ENCODE results near the gene OR2B3. TPM values are rescaled to one million over a fixed set of nuclear protein-coding genes. Genes with fewer than 3 reads are reported as not detected.

OR2B3 gene
- total RNA-seq, 3 donors from 2014 or later (not counting 1 experiment from before 2014, with no cell fraction given), result not detected

DNA sequence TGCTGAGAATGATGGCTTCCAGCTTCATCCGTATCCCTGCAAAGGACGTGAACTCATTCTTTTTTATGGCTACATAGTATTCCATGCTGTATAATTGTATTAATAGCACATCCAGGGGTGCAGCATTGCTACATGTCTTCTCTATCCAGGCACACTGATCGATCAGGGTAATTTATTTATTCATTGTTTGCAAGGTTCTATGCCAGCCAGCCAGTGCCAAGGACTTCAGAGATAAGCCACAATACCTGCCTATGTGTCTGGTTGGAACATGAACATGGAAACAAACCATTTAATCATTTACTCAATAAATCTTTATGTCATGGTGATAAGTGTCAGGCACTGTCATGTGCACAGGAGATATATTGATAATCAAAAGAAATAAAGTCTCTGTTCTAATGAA, 5.8 kb upstream of the OR2B3 start:
- Histone ChIP-seq H3K27me3 (ENCODE audit: control insufficient read depth, insufficient read depth, low read length) (no peaks in the 10 kb centered on the region), H3K4me3 (ENCODE audit: low read length) (no peak overlapping the region), H3K36me3 (ENCODE audit: control insufficient read depth, insufficient read depth, low read length) (no peaks in the 10 kb centered on the region), H3K27ac (ENCODE audit: low read length) (no peak overlapping the region), H3K9me3 (ENCODE audit: control insufficient read depth, insufficient read depth, low read length) (no peaks in the 10 kb centered on the region), H3K4me1 (ENCODE audit: control insufficient read depth, insufficient read depth, low read length) (no peaks in the 10 kb centered on the region)
- H3K9me3 Mint-ChIP-seq, result no peaks in the 10 kb centered on the region
- no peak overlapping the region for H3K4me3 Mint-ChIP-seq
- no peaks in the 10 kb centered on the region for H3K4me1 Mint-ChIP-seq
- DNase-seq, result no peak
- 94% methylated on average over 3 of the region's 3 CpGs for WGBS (ENCODE audit: insufficient coverage)
- peaks cover 15 to 31% of the 10 kb centered on the region in 2 donors for H3K27me3 Mint-ChIP-seq (ENCODE audit: low read depth in 2 of 2)
- TF ChIP-seq, protein P1, sequence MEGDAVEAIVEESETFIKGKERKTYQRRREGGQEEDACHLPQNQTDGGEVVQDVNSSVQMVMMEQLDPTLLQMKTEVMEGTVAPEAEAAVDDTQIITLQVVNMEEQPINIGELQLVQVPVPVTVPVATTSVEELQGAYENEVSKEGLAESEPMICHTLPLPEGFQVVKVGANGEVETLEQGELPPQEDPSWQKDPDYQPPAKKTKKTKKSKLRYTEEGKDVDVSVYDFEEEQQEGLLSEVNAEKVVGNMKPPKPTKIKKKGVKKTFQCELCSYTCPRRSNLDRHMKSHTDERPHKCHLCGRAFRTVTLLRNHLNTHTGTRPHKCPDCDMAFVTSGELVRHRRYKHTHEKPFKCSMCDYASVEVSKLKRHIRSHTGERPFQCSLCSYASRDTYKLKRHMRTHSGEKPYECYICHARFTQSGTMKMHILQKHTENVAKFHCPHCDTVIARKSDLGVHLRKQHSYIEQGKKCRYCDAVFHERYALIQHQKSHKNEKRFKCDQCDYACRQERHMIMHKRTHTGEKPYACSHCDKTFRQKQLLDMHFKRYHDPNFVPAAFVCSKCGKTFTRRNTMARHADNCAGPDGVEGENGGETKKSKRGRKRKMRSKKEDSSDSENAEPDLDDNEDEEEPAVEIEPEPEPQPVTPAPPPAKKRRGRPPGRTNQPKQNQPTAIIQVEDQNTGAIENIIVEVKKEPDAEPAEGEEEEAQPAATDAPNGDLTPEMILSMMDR (IDR thresholded peaks at IDR 0.05), result no peak
- intact Hi-C loops (cut with micrococcal nuclease), result no loop called here
- H3K27ac Mint-ChIP-seq, result no peak overlapping the region
- no peaks in the 10 kb centered on the region for H3K36me3 Mint-ChIP-seq
- ATAC-seq, result no peak

DNA sequence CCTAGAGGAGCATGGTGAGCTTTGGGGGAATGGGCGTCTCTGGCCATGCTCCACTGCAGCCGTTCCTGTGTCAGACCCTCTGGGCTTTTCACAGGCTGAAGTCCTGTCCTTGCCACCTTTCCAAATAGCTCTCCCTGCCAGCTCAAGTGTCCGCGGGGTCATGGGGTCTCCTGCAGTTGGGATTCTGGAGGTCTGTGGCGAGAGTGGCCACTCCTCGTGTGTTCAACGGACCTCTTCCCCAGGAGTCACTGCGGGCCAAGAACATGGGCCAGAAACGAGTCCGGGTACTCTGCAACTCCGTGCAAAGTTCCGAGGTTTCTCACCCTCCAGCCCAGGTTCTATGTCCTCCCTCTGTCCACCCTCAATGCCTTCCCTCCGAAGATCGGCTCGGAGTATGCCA, 4.7 kb downstream of the OR2B3 start:
- no peaks in the 10 kb centered on the region for H3K27me3 ChIP-seq (ENCODE audit: control insufficient read depth, insufficient read depth, low read length)
- intact Hi-C loops (cut with micrococcal nuclease), result no loop called here
- H3K36me3 ChIP-seq (ENCODE audit: control insufficient read depth, insufficient read depth, low read length), result no peaks in the 10 kb centered on the region
- H3K4me3 Mint-ChIP-seq, result no peak overlapping the region
- H3K4me1 ChIP-seq (ENCODE audit: control insufficient read depth, insufficient read depth, low read length), result no peaks in the 10 kb centered on the region
- no peaks in the 10 kb centered on the region for H3K36me3 Mint-ChIP-seq
- H3K4me1 Mint-ChIP-seq, result no peaks in the 10 kb centered on the region
- 91% methylated on average over 15 of the region's 15 CpGs for WGBS (ENCODE audit: insufficient coverage)
- H3K27ac ChIP-seq (ENCODE audit: low read length), result no peak overlapping the region
- ATAC-seq (no peak), DNase-seq (no peak)
- TF ChIP-seq, protein P1 (IDR thresholded peaks at IDR 0.05), result no peak
- H3K27me3 Mint-ChIP-seq (ENCODE audit: low read depth in 2 of 2), result peaks cover 0 to 24% of the 10 kb centered on the region in 2 donors
- no peaks in the 10 kb centered on the region for H3K9me3 Mint-ChIP-seq
- no peaks in the 10 kb centered on the region for H3K9me3 ChIP-seq (ENCODE audit: control insufficient read depth, insufficient read depth, low read length)
- H3K4me3 ChIP-seq (ENCODE audit: low read length), result no peak overlapping the region
- H3K27ac Mint-ChIP-seq, result no peak overlapping the region

DNA sequence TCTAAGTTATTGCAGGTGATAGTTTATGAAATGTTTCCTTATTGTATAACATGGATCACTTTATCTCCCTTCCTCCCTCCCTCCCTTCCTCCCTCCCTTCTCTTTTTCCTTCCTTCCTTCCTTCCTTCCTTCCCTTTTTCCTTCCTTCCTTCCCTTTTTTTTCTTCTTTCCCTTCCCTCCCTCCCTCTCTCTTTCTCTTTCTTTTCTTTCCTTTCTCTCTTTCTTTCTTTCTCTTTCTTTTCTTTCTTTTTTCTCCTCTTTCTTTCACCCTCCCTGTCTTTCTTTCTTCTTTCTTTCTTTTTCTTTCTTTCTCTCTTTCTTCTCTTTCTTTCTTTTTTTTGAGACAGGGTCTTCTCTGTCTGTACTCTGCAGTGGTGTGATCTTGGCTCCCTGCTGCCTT, 5.8 kb downstream of the OR2B3 start:
- ATAC-seq (no peak), DNase-seq (no peak)
- Histone ChIP-seq H3K27ac (ENCODE audit: low read length) (no peak overlapping the region), H3K4me1 (ENCODE audit: control insufficient read depth, insufficient read depth, low read length) (no peaks in the 10 kb centered on the region), H3K4me3 (ENCODE audit: low read length) (no peak overlapping the region), H3K36me3 (ENCODE audit: control insufficient read depth, insufficient read depth, low read length) (no peaks in the 10 kb centered on the region), H3K9me3 (ENCODE audit: control insufficient read depth, insufficient read depth, low read length) (no peaks in the 10 kb centered on the region), H3K27me3 (ENCODE audit: control insufficient read depth, insufficient read depth, low read length) (no peaks in the 10 kb centered on the region)
- intact Hi-C loops (cut with micrococcal nuclease), result no loop called here
- H3K36me3 Mint-ChIP-seq, result no peaks in the 10 kb centered on the region
- H3K9me3 Mint-ChIP-seq, result no peaks in the 10 kb centered on the region
- H3K4me1 Mint-ChIP-seq, result no peaks in the 10 kb centered on the region
- H3K27me3 Mint-ChIP-seq (ENCODE audit: low read depth in 2 of 2), result peaks cover 0 to 20% of the 10 kb centered on the region in 2 donors
- TF ChIP-seq, protein P1 (IDR thresholded peaks at IDR 0.05), result no peak
- H3K27ac Mint-ChIP-seq, result no peak overlapping the region
- H3K4me3 Mint-ChIP-seq, result no peak overlapping the region

DNA sequence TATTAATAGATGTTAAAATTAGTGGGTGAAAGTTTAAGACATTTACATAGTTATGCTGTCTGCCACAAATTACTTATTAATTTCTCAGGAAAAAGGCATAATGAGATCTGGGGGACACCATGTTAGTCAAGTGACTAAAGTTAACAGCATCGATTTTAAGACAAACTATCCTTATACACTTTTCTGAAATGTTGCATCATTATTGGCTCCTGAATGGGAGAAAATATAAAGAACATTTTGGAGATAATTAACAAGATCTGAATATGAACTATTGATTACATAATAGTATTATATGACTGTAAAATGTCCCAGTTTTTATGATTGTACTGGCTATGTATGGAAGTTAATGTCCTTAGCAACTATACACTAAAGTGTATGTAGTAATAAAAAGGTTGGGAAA, 7.9 kb downstream of the OR2B3 start:
- DNase-seq, result no peak

More for the DNA sequence above, 7.9 kb downstream of the OR2B3 start:
- Histone ChIP-seq H3K36me3 (ENCODE audit: control insufficient read depth, insufficient read depth, low read length) (no peaks in the 10 kb centered on the region), H3K4me3 (ENCODE audit: low read length) (no peak overlapping the region), H3K4me1 (ENCODE audit: control insufficient read depth, insufficient read depth, low read length) (no peaks in the 10 kb centered on the region), H3K27ac (ENCODE audit: low read length) (no peak overlapping the region), H3K9me3 (ENCODE audit: control insufficient read depth, insufficient read depth, low read length) (no peaks in the 10 kb centered on the region), H3K27me3 (ENCODE audit: control insufficient read depth, insufficient read depth, low read length) (peaks cover 2% of the 10 kb centered on the region)
- no peaks in the 10 kb centered on the region for H3K4me1 Mint-ChIP-seq
- WGBS (ENCODE audit: insufficient coverage), result no CpG with 5 or more reads among the region's 1 CpG
- H3K36me3 Mint-ChIP-seq, result no peaks in the 10 kb centered on the region
- no peaks in the 10 kb centered on the region for H3K9me3 Mint-ChIP-seq
- TF ChIP-seq, protein P1 (IDR thresholded peaks at IDR 0.05), result no peak
- no peak overlapping the region for H3K4me3 Mint-ChIP-seq
- H3K27ac Mint-ChIP-seq, result no peak overlapping the region
- ATAC-seq, result no peak
- intact Hi-C loops (cut with micrococcal nuclease), result no loop called here
- H3K27me3 Mint-ChIP-seq (ENCODE audit: low read depth in 2 of 2), result peaks cover 5 to 26% of the 10 kb centered on the region in 2 donors

All from natural killer cell (primary cell).